HepG2 (cell line): ENCODE results near the gene C11orf71. TPM values are rescaled to one million over a fixed set of nuclear protein-coding genes. Genes with fewer than 3 reads are reported as not detected.

Source experiments
- GATAD1 ChIP-seq: IDR thresholded peaks from 2 replicates; pipeline ENCODE4 v1.6.1; 2016; ENCODE audit warnings: missing genetic modification reagents, missing compliant biosample characterization
- JARID2 ChIP-seq: sonication (generic); formaldehyde crosslinking; IDR thresholded peaks from 2 replicates; pipeline ENCODE4 v1.8.1; 2023; ENCODE audit warnings: missing genetic modification reagents, inconsistent platforms; ENCODE audit not compliant: insufficient replicate concordance
- LCORL ChIP-seq, 2 experiments: fragments of 450-650 bp in 1 of 2; sonication (generic) in 1 of 2; formaldehyde crosslinking in 1 of 2; IDR thresholded peaks; 2 replicates each; pipeline versions ENCODE4 v1.5.0 to v1.6.1; 2017 to 2020; ENCODE audit warnings: antibody characterized with exemption in 1 of 2, missing genetic modification reagents in 1 of 2
- MED8 ChIP-seq: sonication (generic); formaldehyde crosslinking; IDR thresholded peaks from 2 replicates; pipeline ENCODE4 v1.8.1; 2023; ENCODE audit warnings: mild to moderate bottlenecking, missing genetic modification reagents; ENCODE audit not compliant: insufficient replicate concordance
- MZF1 ChIP-seq: sonication (generic); formaldehyde crosslinking; IDR thresholded peaks from 2 replicates; pipeline ENCODE4 v1.8.1; 2023; ENCODE audit warnings: mild to moderate bottlenecking, missing genetic modification reagents, borderline replicate concordance
- POLR2AphosphoS2 ChIP-seq: IDR thresholded peaks from 2 replicates; pipeline ENCODE4 v1.6.1; 2011; ENCODE audit warnings: low read depth, low read length, improper control_type of control experiment
- RBM22 ChIP-seq: fragments of 200-400 bp; formaldehyde crosslinking; optimal IDR thresholded peaks from 2 replicates; pipeline ENCODE3; 2017; ENCODE audit warnings: mild to moderate bottlenecking, low read length, moderate library complexity
- SOX13 ChIP-seq, 3 experiments: fragments of 450-650 bp in 1 of 3; sonication (generic) in 1 of 3; formaldehyde crosslinking in 1 of 3; IDR thresholded peaks in 2 of 3; conservative IDR thresholded peaks in 1 of 3; 2 replicates each; pipeline versions ENCODE4 v1.5.0 to v1.6.1; 2016 to 2020; ENCODE audit warnings: antibody characterized with exemption in 1 of 3, mild to moderate bottlenecking in 1 of 3, missing compliant biosample characterization in 1 of 3, missing genetic modification reagents in 1 of 3, moderate library complexity in 1 of 3
- SUZ12 ChIP-seq: fragments of 150-350 bp; IDR thresholded peaks from 2 replicates; pipeline ENCODE4 v1.6.1; 2014; ENCODE audit warnings: low read depth, low read length
- ZNF205 ChIP-seq: IDR thresholded peaks from 2 replicates; pipeline ENCODE4 v1.6.1; 2018; ENCODE audit warnings: missing biosample characterization, missing genetic modification reagents
- ZNF207 ChIP-seq: fragments of 450-650 bp; IDR thresholded peaks from 2 replicates; pipeline ENCODE4 v1.6.1; 2016; ENCODE audit warnings: antibody characterized with exemption, borderline replicate concordance
- ZNF224 ChIP-seq: sonication (generic); formaldehyde crosslinking; IDR thresholded peaks from 2 replicates; pipeline ENCODE4 v1.5.0; 2020; ENCODE audit warnings: mild to moderate bottlenecking, missing genetic modification reagents
- ZNF329 ChIP-seq: sonication (generic); formaldehyde crosslinking; IDR thresholded peaks from 2 replicates; pipeline ENCODE4 v1.9.0; 2021; ENCODE audit warnings: low read depth, mild to moderate bottlenecking, missing genetic modification reagents
- ZNF83 ChIP-seq: sonication (generic); formaldehyde crosslinking; IDR thresholded peaks from 2 replicates; pipeline ENCODE4 v1.4.0; 2020; ENCODE audit warnings: missing genetic modification reagents, mild to moderate bottlenecking, borderline replicate concordance
- polyA plus RNA-seq, 8 experiments: library from polyadenylated mRNA; depleted of rRNA in 3 of 8; stranded (reverse) in 7 of 8; unstranded in 1 of 8; fragments of >200 nt; fragmentation: Illumina TruSeq in 4 of 8; extraction: Trizol in 4 of 8; gene quantifications; 2 replicates each; pipeline versions ENCODE4 v1.2.1 to v1.2.3, GENCODE V29; 2011 to 2016; ENCODE audit warnings: low read depth in 4 of 8, missing spikeins in 1 of 8, mixed read lengths in 1 of 8; ENCODE audit not compliant: insufficient read depth in 1 of 8
- total RNA-seq, 5 experiments: library from RNA; depleted of rRNA; stranded (reverse); fragments of >200 nt; fragmentation: Illumina TruSeq; extraction: Trizol; gene quantifications; 2 replicates each; pipeline ENCODE4 v1.2.3, GENCODE V29; 2016; ENCODE audit warnings: low read depth in 1 of 5
- TF ChIP-seq, protein P1 (sequence below): sonication (generic); formaldehyde crosslinking; IDR thresholded peaks from 2 replicates; pipeline ENCODE4 v1.4.0; 2020; ENCODE audit warnings: mild to moderate bottlenecking, missing genetic modification reagents
- TF ChIP-seq, protein P2 (sequence below): sonication (generic); IDR thresholded peaks from 2 replicates; pipeline ENCODE4 v1.6.1; 2016; ENCODE audit warnings: low read depth, borderline replicate concordance
- TF ChIP-seq, protein P3 (sequence below): sonication (generic); formaldehyde crosslinking; IDR thresholded peaks from 2 replicates; pipeline ENCODE4 v1.9.0; 2021; ENCODE audit warnings: missing genetic modification reagents, borderline replicate concordance
- TF ChIP-seq, protein P4 (sequence below): sonication (generic); formaldehyde crosslinking; IDR thresholded peaks from 2 replicates; pipeline ENCODE4 v1.8.1; 2023; ENCODE audit warnings: mild to moderate bottlenecking, missing genetic modification reagents
- TF ChIP-seq, protein P5 (sequence below): sonication (generic); formaldehyde crosslinking; IDR thresholded peaks from 2 replicates; pipeline ENCODE4 v1.5.0; 2020; ENCODE audit warnings: missing genetic modification reagents
- TF ChIP-seq, protein P6 (sequence below): sonication (generic); formaldehyde crosslinking; IDR thresholded peaks from 2 replicates; pipeline ENCODE4 v1.4.0; 2020; ENCODE audit warnings: missing genetic modification reagents, borderline replicate concordance

Gene C11orf71
- total and polyA plus RNA-seq, 2 of the 13 experiments (the other 11 are each of a cell fraction or from before 2014, with no cell fraction given) = 7.1 to 7.8 TPM

DNA sequence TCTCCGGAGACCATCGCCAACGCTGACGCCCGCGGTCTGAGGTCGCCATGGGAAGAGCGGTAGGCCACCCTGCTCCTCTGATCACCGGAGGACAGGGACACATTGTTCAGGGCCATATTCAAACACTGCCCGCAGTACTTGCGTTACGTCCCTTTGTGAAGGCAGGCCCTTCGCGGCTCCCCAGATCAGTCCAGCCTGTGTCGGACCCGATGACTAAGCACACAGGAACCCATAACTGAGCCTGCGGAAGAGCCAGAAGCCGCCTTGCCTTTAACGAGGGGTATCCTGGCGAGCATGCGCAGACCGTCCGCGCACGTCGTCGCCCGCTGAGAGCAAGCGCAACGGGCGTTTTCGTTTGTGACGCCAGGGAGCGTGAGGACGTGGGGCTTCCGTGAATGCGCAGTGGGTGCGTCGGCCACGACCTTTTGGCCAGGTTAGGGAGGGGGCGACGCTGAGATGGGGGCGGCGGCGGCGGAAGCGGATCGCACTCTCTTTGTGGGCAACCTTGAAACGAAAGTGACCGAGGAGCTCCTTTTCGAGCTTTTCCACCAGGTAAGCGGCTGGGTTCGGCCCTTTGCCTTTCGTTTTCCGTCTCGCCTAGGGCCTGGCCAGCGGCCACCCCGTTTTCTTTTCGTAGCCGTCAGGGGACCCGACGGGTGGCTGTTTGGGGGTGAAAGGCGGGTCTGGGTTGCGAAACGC is at the start of gene C11orf71, which contains the start of gene RBM7 (continued):
- no peak for TF ChIP-seq SOX13 (IDR thresholded peaks at IDR 0.05)
- TF ChIP-seq SOX13 (CRISPR knock-in tag; conservative IDR thresholded peaks at IDR 0.05 in 1 of 2, IDR thresholded peaks at IDR 0.05 in 1 of 2) = no peak; a peak in 1 of 4 replicates
- TF ChIP-seq MZF1 (CRISPR knock-in tag) = 0 out of 2 replicates have a peak, but pooled peaks have one; percentile 77
- TF ChIP-seq JARID2 = no peak
- TF ChIP-seq, protein P1, sequence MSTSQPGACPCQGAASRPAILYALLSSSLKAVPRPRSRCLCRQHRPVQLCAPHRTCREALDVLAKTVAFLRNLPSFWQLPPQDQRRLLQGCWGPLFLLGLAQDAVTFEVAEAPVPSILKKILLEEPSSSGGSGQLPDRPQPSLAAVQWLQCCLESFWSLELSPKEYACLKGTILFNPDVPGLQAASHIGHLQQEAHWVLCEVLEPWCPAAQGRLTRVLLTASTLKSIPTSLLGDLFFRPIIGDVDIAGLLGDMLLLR (CRISPR knock-in tag) = peak; percentile 69; the same call in 1 of the 2 replicates
- TF ChIP-seq MED8 (CRISPR knock-in tag) = peak; percentile 87
- peak; percentile 87 for TF ChIP-seq GATAD1 (CRISPR knock-in tag)
- 0 out of 2 replicates have a peak, but pooled peaks have one; percentile 24 for TF ChIP-seq ZNF329 (CRISPR knock-in tag)
- TF ChIP-seq POLR2AphosphoS2 = no peak
- no peak for TF ChIP-seq LCORL (IDR thresholded peaks at IDR 0.05)
- TF ChIP-seq LCORL (CRISPR knock-in tag; IDR thresholded peaks at IDR 0.05) = peak; percentile 74
- peak; percentile 17; the same call in 1 of the 2 replicates for TF ChIP-seq ZNF83 (CRISPR knock-in tag)
- TF ChIP-seq, protein P2, sequence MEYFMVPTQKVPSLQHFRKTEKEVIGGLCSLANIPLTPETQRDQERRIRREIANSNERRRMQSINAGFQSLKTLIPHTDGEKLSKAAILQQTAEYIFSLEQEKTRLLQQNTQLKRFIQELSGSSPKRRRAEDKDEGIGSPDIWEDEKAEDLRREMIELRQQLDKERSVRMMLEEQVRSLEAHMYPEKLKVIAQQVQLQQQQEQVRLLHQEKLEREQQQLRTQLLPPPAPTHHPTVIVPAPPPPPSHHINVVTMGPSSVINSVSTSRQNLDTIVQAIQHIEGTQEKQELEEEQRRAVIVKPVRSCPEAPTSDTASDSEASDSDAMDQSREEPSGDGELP = no peak
- no peak; the same call in none of the 2 replicates for TF ChIP-seq ZNF205 (CRISPR knock-in tag)
- TF ChIP-seq, protein P3, sequence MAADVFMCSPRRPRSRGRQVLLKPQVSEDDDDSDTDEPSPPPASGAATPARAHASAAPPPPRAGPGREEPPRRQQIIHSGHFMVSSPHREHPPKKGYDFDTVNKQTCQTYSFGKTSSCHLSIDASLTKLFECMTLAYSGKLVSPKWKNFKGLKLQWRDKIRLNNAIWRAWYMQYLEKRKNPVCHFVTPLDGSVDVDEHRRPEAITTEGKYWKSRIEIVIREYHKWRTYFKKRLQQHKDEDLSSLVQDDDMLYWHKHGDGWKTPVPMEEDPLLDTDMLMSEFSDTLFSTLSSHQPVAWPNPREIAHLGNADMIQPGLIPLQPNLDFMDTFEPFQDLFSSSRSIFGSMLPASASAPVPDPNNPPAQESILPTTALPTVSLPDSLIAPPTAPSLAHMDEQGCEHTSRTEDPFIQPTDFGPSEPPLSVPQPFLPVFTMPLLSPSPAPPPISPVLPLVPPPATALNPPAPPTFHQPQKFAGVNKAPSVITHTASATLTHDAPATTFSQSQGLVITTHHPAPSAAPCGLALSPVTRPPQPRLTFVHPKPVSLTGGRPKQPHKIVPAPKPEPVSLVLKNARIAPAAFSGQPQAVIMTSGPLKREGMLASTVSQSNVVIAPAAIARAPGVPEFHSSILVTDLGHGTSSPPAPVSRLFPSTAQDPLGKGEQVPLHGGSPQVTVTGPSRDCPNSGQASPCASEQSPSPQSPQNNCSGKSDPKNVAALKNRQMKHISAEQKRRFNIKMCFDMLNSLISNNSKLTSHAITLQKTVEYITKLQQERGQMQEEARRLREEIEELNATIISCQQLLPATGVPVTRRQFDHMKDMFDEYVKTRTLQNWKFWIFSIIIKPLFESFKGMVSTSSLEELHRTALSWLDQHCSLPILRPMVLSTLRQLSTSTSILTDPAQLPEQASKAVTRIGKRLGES = no peak
- TF ChIP-seq ZNF224 = peak; percentile 89; the same call in 1 of the 2 replicates
- no peak for TF ChIP-seq ZNF207
- TF ChIP-seq, protein P4, sequence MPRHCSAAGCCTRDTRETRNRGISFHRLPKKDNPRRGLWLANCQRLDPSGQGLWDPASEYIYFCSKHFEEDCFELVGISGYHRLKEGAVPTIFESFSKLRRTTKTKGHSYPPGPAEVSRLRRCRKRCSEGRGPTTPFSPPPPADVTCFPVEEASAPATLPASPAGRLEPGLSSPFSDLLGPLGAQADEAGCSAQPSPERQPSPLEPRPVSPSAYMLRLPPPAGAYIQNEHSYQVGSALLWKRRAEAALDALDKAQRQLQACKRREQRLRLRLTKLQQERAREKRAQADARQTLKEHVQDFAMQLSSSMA (CRISPR knock-in tag) = 0 out of 2 replicates have a peak, but pooled peaks have one; percentile 55
- TF ChIP-seq, protein P5, sequence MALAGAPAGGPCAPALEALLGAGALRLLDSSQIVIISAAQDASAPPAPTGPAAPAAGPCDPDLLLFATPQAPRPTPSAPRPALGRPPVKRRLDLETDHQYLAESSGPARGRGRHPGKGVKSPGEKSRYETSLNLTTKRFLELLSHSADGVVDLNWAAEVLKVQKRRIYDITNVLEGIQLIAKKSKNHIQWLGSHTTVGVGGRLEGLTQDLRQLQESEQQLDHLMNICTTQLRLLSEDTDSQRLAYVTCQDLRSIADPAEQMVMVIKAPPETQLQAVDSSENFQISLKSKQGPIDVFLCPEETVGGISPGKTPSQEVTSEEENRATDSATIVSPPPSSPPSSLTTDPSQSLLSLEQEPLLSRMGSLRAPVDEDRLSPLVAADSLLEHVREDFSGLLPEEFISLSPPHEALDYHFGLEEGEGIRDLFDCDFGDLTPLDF = peak; percentile 67; the same call in 1 of the 2 replicates
- TF ChIP-seq, protein P6, sequence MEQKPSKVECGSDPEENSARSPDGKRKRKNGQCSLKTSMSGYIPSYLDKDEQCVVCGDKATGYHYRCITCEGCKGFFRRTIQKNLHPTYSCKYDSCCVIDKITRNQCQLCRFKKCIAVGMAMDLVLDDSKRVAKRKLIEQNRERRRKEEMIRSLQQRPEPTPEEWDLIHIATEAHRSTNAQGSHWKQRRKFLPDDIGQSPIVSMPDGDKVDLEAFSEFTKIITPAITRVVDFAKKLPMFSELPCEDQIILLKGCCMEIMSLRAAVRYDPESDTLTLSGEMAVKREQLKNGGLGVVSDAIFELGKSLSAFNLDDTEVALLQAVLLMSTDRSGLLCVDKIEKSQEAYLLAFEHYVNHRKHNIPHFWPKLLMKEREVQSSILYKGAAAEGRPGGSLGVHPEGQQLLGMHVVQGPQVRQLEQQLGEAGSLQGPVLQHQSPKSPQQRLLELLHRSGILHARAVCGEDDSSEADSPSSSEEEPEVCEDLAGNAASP (CRISPR knock-in tag) = peak; percentile 77
- no peak for TF ChIP-seq RBM22
- TF ChIP-seq SUZ12 = no peak
